Measurements from ENCODE around the gene AQP3.
A peak's percentile ranks its signal among the peaks of the same experiment; 100 is the strongest.

- TF ChIP-seq REPIN1 (CRISPR knock-in tag; IDR thresholded peaks at IDR 0.05; ENCODE audit: borderline replicate concordance, low read depth) (no peak), CEBPB (IDR thresholded peaks at IDR 0.05; ENCODE audit: borderline replicate concordance, low read depth, low read length) (peak; percentile 85), NBN (conservative IDR thresholded peaks at IDR 0.05) (no peak), POLR2A (IDR thresholded peaks at IDR 0.05; ENCODE audit: insufficient read depth in 1 of 2, low read depth in 2 of 2, low read length in 2 of 2) (no peak)
These were observed 4.3 kb downstream of the AQP3 start for GRCh38 chr9:33443047-33443446.

All from HepG2 (cell line).